T-cell (primary cell): ENCODE data around the gene HEMK1. TPM values are rescaled to one million over a fixed set of nuclear protein-coding genes. Genes with fewer than 3 reads are reported as not detected.
A peak's percentile ranks its signal among the peaks of the same experiment; 100 is the strongest.

Experiments used
- ATAC-seq, 4 experiments: fragments of 200-7000 bp in 3 of 4; fragments of 150-1000 bp in 1 of 4; cut with Tn5 transposase; replicated peaks in 1 of 4; 1 replicate in 3 of 4; 2 replicates in 1 of 4; pipeline ENCODE4 v1.10.0; 2021; ENCODE audit warnings: moderate library complexity in 3 of 4, mild to moderate bottlenecking in 2 of 4, moderate number of reproducible peaks in 1 of 4
- CTCF ChIA-PET, 2 donors: fragments of 300-600 bp; sonication (Branson Sonifier 250); formaldehyde crosslinking; loops; one replicate each; lab custom pipeline; 2022; ENCODE audit warnings: antibody characterized with exemption in 2 of 2; lab: Charles Lee
- POLR2A ChIA-PET, 2 donors: fragments of 300-600 bp; sonication (Branson Sonifier 250); formaldehyde crosslinking; loops; one replicate each; lab custom pipeline; 2022; ENCODE audit warnings: antibody characterized with exemption in 2 of 2; lab: Charles Lee
- DNase-seq, 35 experiments: peaks; one replicate each; pipeline versions ENCODE4 v3.0.0 to v3.0.0-alpha.2; 2013 to 2023
- H3K27ac ChIP-seq: one replicate; pipeline ENCODE4 v1.5.1; 2013; ENCODE audit warnings: low read length
- H3K27me3 ChIP-seq, 2 experiments: replicated peaks in 1 of 2; 1 replicate in 1 of 2; 2 replicates in 1 of 2; pipeline versions ENCODE4 v1.6.1 to v1.7.0; 2013; ENCODE audit warnings: low read length in 1 of 2, mixed read lengths in 1 of 2; ENCODE audit not compliant: control insufficient read depth in 2 of 2, insufficient read depth in 2 of 2; ENCODE audit errors: extremely low read depth in 1 of 2
- H3K36me3 ChIP-seq, 2 donors: 1 replicate in 1 of 2; 2 replicates in 1 of 2; pipeline versions ENCODE4 v1.6.1 to v1.7.0; 2013; ENCODE audit warnings: low read length in 1 of 2; ENCODE audit not compliant: control insufficient read depth in 2 of 2, insufficient read depth in 1 of 2; ENCODE audit errors: extremely low read depth in 1 of 2
- H3K4me1 ChIP-seq, 2 experiments: 1 replicate in 1 of 2; 2 replicates in 1 of 2; pipeline versions ENCODE4 v1.6.1 to v1.7.0; 2013; ENCODE audit warnings: low read length in 2 of 2, mixed read lengths in 1 of 2; ENCODE audit not compliant: insufficient read depth in 2 of 2, control insufficient read depth in 1 of 2; ENCODE audit errors: extremely low read depth in 1 of 2
- H3K4me3 ChIP-seq, 2 donors: 1 replicate in 1 of 2; 2 replicates in 1 of 2; pipeline versions ENCODE4 v1.5.1 to v1.7.0; 2013; ENCODE audit warnings: mild to moderate bottlenecking in 2 of 2, low read length in 1 of 2, moderate library complexity in 1 of 2; ENCODE audit not compliant: control insufficient read depth in 1 of 2; ENCODE audit errors: extremely low read depth in 1 of 2
- H3K9me3 ChIP-seq: 2 replicates; pipeline ENCODE4 v1.7.0; 2013
- H3K27ac Mint-ChIP-seq, 2 donors: one replicate each; pipeline ENCODE4 v1.8.0; 2020 to 2021; ENCODE audit warnings: mild to moderate bottlenecking in 2 of 2, mixed read lengths in 2 of 2
- H3K27me3 Mint-ChIP-seq, 2 donors: one replicate each; pipeline ENCODE4 v1.8.0; 2021 to 2022; ENCODE audit warnings: mixed read lengths in 2 of 2
- H3K36me3 Mint-ChIP-seq: one replicate; pipeline ENCODE4 v1.8.0; 2021; ENCODE audit warnings: mixed read lengths
- H3K4me1 Mint-ChIP-seq, 3 donors: one replicate each; pipeline ENCODE4 v1.8.0; 2020 to 2022; ENCODE audit warnings: mixed read lengths in 3 of 3, mild to moderate bottlenecking in 1 of 3
- H3K4me3 Mint-ChIP-seq, 3 donors: one replicate each; pipeline ENCODE4 v1.8.0; 2020 to 2022; ENCODE audit warnings: mild to moderate bottlenecking in 3 of 3, mixed read lengths in 3 of 3, moderate library complexity in 3 of 3
- H3K9me3 Mint-ChIP-seq, 3 donors: one replicate each; pipeline ENCODE4 v1.8.0; 2020 to 2022; ENCODE audit warnings: mixed read lengths in 3 of 3
- WGBS: methylation state at CpG from one replicate; pipeline ENCODE4 v1.1.5; 2013; ENCODE audit warnings: missing lambda C conversion rate; ENCODE audit not compliant: insufficient coverage; 5-methylcytosine and 5-hydroxymethylcytosine counted together
- total RNA-seq, 35 experiments: library from RNA in 6 of 35; stranded (reverse) in 6 of 35; fragments of 120-200 nt in 1 of 35; gene quantifications; one replicate each; pipeline versions ENCODE4 v1.2.1 to v1.2.4 and lab custom pipeline; 2013 to 2026

Gene HEMK1
- total RNA-seq, 5 donors from 2014 or later (not counting 1 experiment from before 2014, with no cell fraction given): 35.5 to 66.6 (median 42.0) TPM

DNA sequence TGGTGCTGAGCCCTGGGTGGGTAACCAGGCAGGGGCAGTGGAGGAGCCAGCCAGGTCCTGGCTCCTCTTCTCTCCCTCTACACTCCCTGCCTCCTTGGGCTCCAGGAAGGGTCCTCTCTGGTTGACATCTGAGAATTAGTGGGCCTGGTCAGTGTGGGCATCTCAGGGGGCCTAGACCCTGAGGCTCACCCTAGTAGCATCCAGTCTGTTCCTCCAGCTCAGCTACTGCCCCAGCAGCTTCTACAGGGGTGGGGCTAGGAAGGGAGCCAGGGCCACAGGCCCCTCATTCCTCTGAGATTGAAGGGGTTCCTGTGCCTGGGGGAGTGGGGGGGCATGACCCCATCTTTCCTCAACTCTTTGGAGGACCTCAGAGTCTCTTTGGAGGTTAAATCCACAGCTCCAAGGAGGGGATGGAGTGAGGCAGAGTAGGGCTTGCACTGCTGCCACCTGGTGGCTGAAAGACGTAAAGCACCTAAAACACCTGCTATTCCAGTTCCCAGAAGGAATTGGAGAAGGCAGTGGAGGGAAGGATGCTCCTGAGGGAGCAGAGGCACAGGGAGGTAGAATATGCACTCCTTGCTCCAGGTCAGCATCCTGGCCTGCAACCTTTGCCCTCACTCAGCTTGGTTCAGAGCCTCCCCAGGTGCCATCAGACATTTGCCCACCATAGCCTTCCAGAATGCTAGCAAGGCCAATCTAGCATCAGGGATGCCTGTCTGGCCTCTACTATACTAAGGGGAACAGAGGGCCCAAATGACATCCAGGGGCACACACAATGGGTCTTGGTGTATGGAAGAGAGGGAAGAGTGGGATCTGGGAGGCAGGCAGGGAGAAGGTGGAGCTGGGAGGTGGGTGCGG is 26.9 kb upstream of the HEMK1 start:
- Mint-ChIP-seq H3K27me3 (peaks cover 7 to 14% of the 10 kb centered on the region in 2 donors), H3K4me1 (no peaks in the 10 kb centered on the region), H3K9me3 (no peaks in the 10 kb centered on the region), H3K36me3 (no peaks in the 10 kb centered on the region), H3K4me3 (no peak overlapping the region), H3K27ac (no peak overlapping the region)
- peak in 32 of 35 experiments; percentile 5 to 79 (median 47) for DNase-seq
- ATAC-seq: peak; percentile 56 to 64 (median 60)
- Histone ChIP-seq H3K27me3 (peaks cover 0 to 44% of the 10 kb centered on the region in 2 experiments), H3K4me3 (no peak overlapping the region), H3K9me3 (no peaks in the 10 kb centered on the region), H3K4me1 (peaks cover 0 to 22% of the 10 kb centered on the region in 2 experiments), H3K36me3 (no peaks in the 10 kb centered on the region), H3K27ac (no peak overlapping the region)
- CTCF ChIA-PET: interaction anchor here (0.7 to 1.4 kb wide), 7 partner anchors 69 to 202 kb away, joined by 3 to 9 read pairs (median 5); partner anchors contain the start of genes CISH (in 1 of the 2) and RASSF1 (in 1 of the 2)
- POLR2A ChIA-PET: no interaction called here
- no CpG with 5 or more reads among the region's 2 CpGs for WGBS

DNA sequence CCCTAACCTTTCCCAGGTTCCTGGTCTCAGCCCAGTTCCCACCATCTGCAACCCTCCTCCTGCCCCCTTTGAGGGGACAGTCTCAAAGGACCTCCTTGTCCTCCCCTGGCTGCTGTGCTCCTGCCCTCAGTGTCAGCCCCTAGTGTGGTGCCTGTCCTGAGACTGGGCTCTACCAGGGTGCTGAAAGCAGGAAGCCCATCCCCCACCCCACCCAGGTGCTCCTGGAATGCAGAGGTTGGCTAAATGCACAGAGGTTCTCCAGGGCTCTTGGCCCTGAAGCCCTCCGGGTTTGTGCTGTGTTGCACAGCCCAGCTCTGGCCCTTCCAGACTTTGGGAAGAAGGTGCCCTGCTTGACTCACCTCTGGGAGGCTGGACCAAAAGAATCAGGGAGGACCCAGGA is 23.5 kb upstream of the HEMK1 start:
- H3K4me1 Mint-ChIP-seq: no peaks in the 10 kb centered on the region
- DNase-seq (no peak), ATAC-seq (no peak)
- H3K4me3 Mint-ChIP-seq: no peak overlapping the region
- no peak overlapping the region for H3K27ac ChIP-seq
- peaks cover 0 to 22% of the 10 kb centered on the region in 2 experiments for H3K4me1 ChIP-seq
- H3K4me3 ChIP-seq: no peak overlapping the region
- no peaks in the 10 kb centered on the region for H3K9me3 Mint-ChIP-seq
- H3K27me3 Mint-ChIP-seq: peaks cover 0 to 7% of the 10 kb centered on the region in 2 donors
- CTCF ChIA-PET: interaction anchor here (0.5 to 0.7 kb wide), 3 partner anchors 11 to 677 kb away, joined by 3 to 10 read pairs (median 3); no protein-coding TSS in a partner anchor
- H3K36me3 ChIP-seq: no peaks in the 10 kb centered on the region
- H3K36me3 Mint-ChIP-seq: no peaks in the 10 kb centered on the region
- H3K27me3 ChIP-seq: peaks cover 0 to 22% of the 10 kb centered on the region in 2 experiments
- 92% methylated on average over 1 of the region's 1 CpG for WGBS
- POLR2A ChIA-PET: no interaction called here
- H3K27ac Mint-ChIP-seq: no peak overlapping the region
- H3K9me3 ChIP-seq: no peaks in the 10 kb centered on the region

DNA sequence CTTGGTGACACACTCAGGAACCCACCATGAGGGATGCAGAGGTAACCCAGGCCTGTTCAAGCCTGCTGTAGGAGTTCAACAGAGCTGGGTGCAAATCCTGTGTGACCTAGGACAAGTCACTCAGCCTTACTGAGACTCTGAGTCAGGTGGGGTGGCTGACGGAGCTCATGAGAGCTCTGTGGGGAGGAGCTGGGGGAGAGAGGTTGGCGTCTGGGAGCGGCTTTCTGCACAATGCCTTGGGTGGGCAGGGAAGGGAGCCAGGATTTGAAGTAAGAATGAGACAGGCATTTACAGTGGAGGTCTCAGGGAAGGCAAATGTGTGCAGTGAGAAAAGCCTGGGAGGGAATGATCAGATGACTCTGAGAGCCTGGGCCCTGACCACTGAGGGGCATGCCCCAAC is 20.1 kb upstream of the HEMK1 start:
- ChIA-PET CTCF (interaction anchor here in 1 of 2 donors (1.2 kb wide), 3 partner anchors 62 to 201 kb away, joined by 3 to 4 read pairs (median 4); partner anchors contain the start of genes CISH, CYB561D2 and NPRL2), POLR2A (no interaction called here)
- no peaks in the 10 kb centered on the region for H3K9me3 Mint-ChIP-seq
- Histone ChIP-seq H3K27me3 (peaks cover 0 to 15% of the 10 kb centered on the region in 2 experiments), H3K27ac (no peak overlapping the region), H3K9me3 (no peaks in the 10 kb centered on the region), H3K36me3 (no peaks in the 10 kb centered on the region), H3K4me3 (no peak overlapping the region), H3K4me1 (peaks cover 0 to 13% of the 10 kb centered on the region in 2 experiments)
- no peaks in the 10 kb centered on the region for H3K27me3 Mint-ChIP-seq
- H3K4me3 Mint-ChIP-seq: no peak overlapping the region
- H3K4me1 Mint-ChIP-seq: peaks cover 0 to 5% (median 0%) of the 10 kb centered on the region in 3 donors
- no peak for DNase-seq
- no peak for ATAC-seq
- H3K27ac Mint-ChIP-seq: no peak overlapping the region
- no peaks in the 10 kb centered on the region for H3K36me3 Mint-ChIP-seq
- 84% methylated on average over 3 of the region's 3 CpGs for whole genome bisulfite sequencing

DNA sequence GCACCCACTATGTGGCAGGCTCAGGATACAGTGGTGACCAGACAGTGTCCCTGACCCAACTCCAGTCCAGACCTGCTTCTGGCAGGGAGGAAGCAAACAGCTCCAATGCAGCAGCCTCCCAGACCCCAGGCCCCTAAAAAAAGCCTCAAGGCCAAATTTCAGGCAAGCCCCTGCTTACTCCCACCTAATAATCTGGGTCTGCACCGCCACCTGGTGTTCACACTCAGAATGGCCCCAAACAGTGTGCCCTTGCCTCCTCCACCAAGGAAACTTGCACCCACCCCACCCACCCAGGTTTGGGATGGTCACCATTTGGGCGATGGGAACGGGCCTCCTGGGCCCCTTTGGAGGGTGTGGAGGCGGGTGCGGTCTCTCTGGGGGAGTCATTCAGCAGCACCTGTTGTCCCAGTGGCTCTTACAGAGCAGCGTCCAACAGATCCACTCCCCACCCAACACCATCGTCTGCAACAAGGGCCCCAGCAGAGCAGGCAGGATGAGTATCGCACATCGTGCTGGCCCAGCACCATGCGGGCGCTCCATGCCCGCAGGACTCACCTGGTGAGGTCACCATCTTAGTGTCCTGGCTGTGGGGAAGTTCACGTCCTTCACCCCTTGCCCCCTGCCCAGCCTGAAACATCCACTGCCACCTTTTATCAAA is 19.1 kb upstream of the HEMK1 start:
- no peak overlapping the region for H3K27ac ChIP-seq
- peaks cover 0 to 19% of the 10 kb centered on the region in 2 experiments for H3K27me3 ChIP-seq
- peaks cover 0 to 5% (median 0%) of the 10 kb centered on the region in 3 donors for H3K4me1 Mint-ChIP-seq
- H3K27me3 Mint-ChIP-seq: no peaks in the 10 kb centered on the region
- no peak overlapping the region for H3K4me3 ChIP-seq
- peak; percentile 60 to 83 (median 72) for ATAC-seq
- no peaks in the 10 kb centered on the region for H3K9me3 Mint-ChIP-seq
- no peaks in the 10 kb centered on the region for H3K36me3 Mint-ChIP-seq
- CTCF ChIA-PET: interaction anchor here in 1 of 2 donors (1.2 kb wide), 3 partner anchors 61 to 202 kb away, joined by 3 to 4 read pairs (median 4); partner anchors contain the start of genes CISH, CYB561D2 and NPRL2
- no peak overlapping the region for H3K27ac Mint-ChIP-seq
- POLR2A ChIA-PET: no interaction called here
- 78% methylated on average over 8 of the region's 13 CpGs for WGBS
- H3K4me3 Mint-ChIP-seq: no peak overlapping the region
- no peaks in the 10 kb centered on the region for H3K36me3 ChIP-seq
- DNase-seq: peak in 31 of 35 experiments; percentile 24 to 75 (median 60)
- H3K4me1 ChIP-seq: peaks cover 0 to 17% of the 10 kb centered on the region in 2 experiments
- H3K9me3 ChIP-seq: no peaks in the 10 kb centered on the region

DNA sequence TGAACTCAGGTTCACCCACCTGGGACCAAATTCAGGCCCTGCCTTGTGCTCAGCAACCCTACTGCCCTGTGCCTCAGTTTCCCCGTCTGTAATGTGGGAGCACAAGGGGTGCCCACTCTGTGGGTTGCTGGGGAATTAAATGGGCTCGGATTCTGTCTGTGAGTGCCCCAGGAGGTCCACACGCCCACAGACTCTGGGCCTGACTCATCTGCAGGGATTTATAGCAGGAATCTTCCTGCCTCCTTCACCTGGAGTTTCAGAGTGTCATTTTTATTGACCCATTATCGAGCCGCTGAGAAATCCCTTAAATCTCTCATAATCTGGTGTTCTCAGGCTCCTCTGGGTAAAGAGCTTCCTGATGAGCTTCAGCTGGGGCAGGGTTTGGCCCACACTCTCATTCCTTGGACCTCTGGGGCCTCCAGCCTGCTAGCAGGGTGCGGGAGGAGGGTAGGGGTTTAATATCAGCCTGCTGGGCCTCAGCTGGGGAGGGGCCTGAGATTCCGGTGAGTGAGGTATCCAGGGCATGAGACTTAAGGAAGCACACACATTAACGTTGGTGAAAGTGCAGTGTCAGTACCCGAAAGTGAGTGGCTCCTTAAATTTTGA is 18.2 kb upstream of the HEMK1 start:
- Histone ChIP-seq H3K27me3 (peaks cover 0 to 21% of the 10 kb centered on the region in 2 experiments), H3K9me3 (no peaks in the 10 kb centered on the region), H3K4me1 (peaks cover 0 to 10% of the 10 kb centered on the region in 2 experiments), H3K36me3 (no peaks in the 10 kb centered on the region), H3K27ac (no peak overlapping the region), H3K4me3 (no peak overlapping the region)
- CTCF ChIA-PET: interaction anchor here in 1 of 2 donors (0.6 kb wide), 1 partner anchor 932 kb away, joined by 3 read pairs; no protein-coding TSS in a partner anchor
- no peak overlapping the region for H3K27ac Mint-ChIP-seq
- H3K36me3 Mint-ChIP-seq: no peaks in the 10 kb centered on the region
- peaks cover 0 to 5% (median 0%) of the 10 kb centered on the region in 3 donors for H3K4me1 Mint-ChIP-seq
- WGBS: 71% methylated on average over 7 of the region's 9 CpGs
- H3K9me3 Mint-ChIP-seq: no peaks in the 10 kb centered on the region
- POLR2A ChIA-PET: no interaction called here
- no peaks in the 10 kb centered on the region for H3K27me3 Mint-ChIP-seq
- H3K4me3 Mint-ChIP-seq: no peak overlapping the region
- DNase-seq (no peak), ATAC-seq (no peak)
